Measurements from ENCODE around the gene UBAC2.

- TF ChIP-seq CTCF (conservative IDR thresholded peaks at IDR 0.05 in 1 of 2, IDR thresholded peaks at IDR 0.05 in 1 of 2; ENCODE audit: low read depth in 1 of 2, low read length in 2 of 2) (no peak), EZH2 (IDR thresholded peaks at IDR 0.05; ENCODE audit: low read length, missing control alignments) (no peak)
These were observed 45.4 kb downstream of the UBAC2 start for GRCh38 chr13:99246100-99246499.

Data from fibroblast of lung (primary cell).